Stimulated activated memory B cell treated with anti-CD40 and anti-IgM and Interleukin-4, amounts not matched to agents 10 μg/mL and 1 μg/mL and 100 μg/mL, for 72 hours (primary cell): Measurements from ENCODE around the gene GSTK1.
"Not testable (repeated sequence)": the region's sequence is repeated elsewhere in the genome, so short reads cannot be mapped to it uniquely, and the experiment has no call there.

Experiments used
- ATAC-seq: fragments of 150-1000 bp; cut with Tn5 transposase; 2 replicates; pipeline ENCODE4 v1.10.0; 2021
- H3K27ac Mint-ChIP-seq: one replicate; pipeline ENCODE4 v1.8.0; 2022; ENCODE audit warnings: mild to moderate bottlenecking, mixed read lengths
- H3K27me3 Mint-ChIP-seq: one replicate; pipeline ENCODE4 v1.8.0; 2022; ENCODE audit warnings: mixed read lengths
- H3K36me3 Mint-ChIP-seq: one replicate; pipeline ENCODE4 v1.8.0; 2022; ENCODE audit warnings: mixed read lengths
- H3K4me1 Mint-ChIP-seq: one replicate; pipeline ENCODE4 v1.8.0; 2022; ENCODE audit warnings: mixed read lengths
- H3K4me3 Mint-ChIP-seq: one replicate; pipeline ENCODE4 v1.8.0; 2022; ENCODE audit warnings: mild to moderate bottlenecking, moderate library complexity, mixed read lengths
- H3K9me3 Mint-ChIP-seq: one replicate; pipeline ENCODE4 v1.8.0; 2022; ENCODE audit warnings: mixed read lengths

GSTK1 gene

GRCh38 chr7:143250199-143250598 is 13.0 kb upstream of the GSTK1 start:
- Mint-ChIP-seq H3K36me3 (peaks cover 5% of the 10 kb centered on the region), H3K4me1 (peaks cover 46% of the 10 kb centered on the region), H3K4me3 (no peak overlapping the region), H3K27me3 (no peaks in the 10 kb centered on the region), H3K27ac (no peak overlapping the region), H3K9me3 (peaks cover 19% of the 10 kb centered on the region)
- no peak for ATAC-seq

GRCh38 chr7:143250822-143251221 is 12.4 kb upstream of the GSTK1 start:
- Mint-ChIP-seq H3K4me3 (no peak overlapping the region), H3K36me3 (peaks cover 5% of the 10 kb centered on the region), H3K4me1 (peaks cover 46% of the 10 kb centered on the region), H3K27me3 (no peaks in the 10 kb centered on the region), H3K27ac (no peak overlapping the region), H3K9me3 (peaks cover 23% of the 10 kb centered on the region)
- ATAC-seq, result no peak

- Mint-ChIP-seq H3K4me3 (no peak overlapping the region), H3K27me3 (no peaks in the 10 kb centered on the region), H3K27ac (peak overlapping the region; percentile 19), H3K36me3 (peaks cover 5% of the 10 kb centered on the region), H3K9me3 (peaks cover 23% of the 10 kb centered on the region), H3K4me1 (peaks cover 51% of the 10 kb centered on the region)
- ATAC-seq, result no peak
Measured at GRCh38 chr7:143252006-143252405, 11.2 kb upstream of the GSTK1 start.

- peak overlapping the region; percentile 57 for H3K27ac Mint-ChIP-seq
- no peak overlapping the region for H3K4me3 Mint-ChIP-seq
- H3K9me3 Mint-ChIP-seq, result peaks cover 17% of the 10 kb centered on the region
- peaks cover 61% of the 10 kb centered on the region for H3K4me1 Mint-ChIP-seq
- no peaks in the 10 kb centered on the region for H3K36me3 Mint-ChIP-seq
- no peak for ATAC-seq
- no peaks in the 10 kb centered on the region for H3K27me3 Mint-ChIP-seq
Measured at GRCh38 chr7:143255564-143255963, 7.7 kb upstream of the GSTK1 start.

- peaks cover 54% of the 10 kb centered on the region for H3K4me1 Mint-ChIP-seq
- H3K27me3 Mint-ChIP-seq, result no peaks in the 10 kb centered on the region
- peak overlapping the region; percentile 75 for H3K27ac Mint-ChIP-seq
- peak; percentile 20 for ATAC-seq
- H3K36me3 Mint-ChIP-seq, result no peaks in the 10 kb centered on the region
- no peak overlapping the region for H3K4me3 Mint-ChIP-seq
- H3K9me3 Mint-ChIP-seq, result peaks cover 17% of the 10 kb centered on the region
Measured at GRCh38 chr7:143256325-143256724, 6.9 kb upstream of the GSTK1 start.

- ATAC-seq, result peak; percentile 89
- no peaks in the 10 kb centered on the region for H3K27me3 Mint-ChIP-seq
- H3K4me3 Mint-ChIP-seq, result no peak overlapping the region
- H3K27ac Mint-ChIP-seq, result peak overlapping the region; percentile 75
- H3K4me1 Mint-ChIP-seq, result peaks cover 50% of the 10 kb centered on the region
- H3K36me3 Mint-ChIP-seq, result no peaks in the 10 kb centered on the region
- peaks cover 17% of the 10 kb centered on the region for H3K9me3 Mint-ChIP-seq
Measured at GRCh38 chr7:143256932-143257331, 6.3 kb upstream of the GSTK1 start.

GRCh38 chr7:143257501-143257900 is 5.7 kb upstream of the GSTK1 start:
- no peak overlapping the region for H3K27ac Mint-ChIP-seq
- ATAC-seq, result no peak
- peaks cover 15% of the 10 kb centered on the region for H3K9me3 Mint-ChIP-seq
- H3K27me3 Mint-ChIP-seq, result no peaks in the 10 kb centered on the region
- H3K4me1 Mint-ChIP-seq, result peaks cover 50% of the 10 kb centered on the region
- no peak overlapping the region for H3K4me3 Mint-ChIP-seq
- H3K36me3 Mint-ChIP-seq, result no peaks in the 10 kb centered on the region

GRCh38 chr7:143258831-143259230 is 4.4 kb upstream of the GSTK1 start:
- H3K9me3 Mint-ChIP-seq, result peaks cover 9% of the 10 kb centered on the region

GRCh38 chr7:143259765-143260164 is 3.5 kb upstream of the GSTK1 start:
- Mint-ChIP-seq H3K27ac (peak overlapping the region; percentile 80), H3K27me3 (no peaks in the 10 kb centered on the region), H3K9me3 (peaks cover 4% of the 10 kb centered on the region), H3K36me3 (peaks cover 10% of the 10 kb centered on the region), H3K4me3 (no peak overlapping the region), H3K4me1 (peaks cover 62% of the 10 kb centered on the region)
- ATAC-seq, result no peak

More at GRCh38 chr7:143258831-143259230, 4.4 kb upstream of the GSTK1 start:
- no peak for ATAC-seq
- Mint-ChIP-seq H3K27ac (peak overlapping the region; percentile 80), H3K4me1 (peaks cover 52% of the 10 kb centered on the region), H3K36me3 (peaks cover 4% of the 10 kb centered on the region), H3K27me3 (no peaks in the 10 kb centered on the region), H3K4me3 (peak overlapping the region; percentile 65)

GRCh38 chr7:143261901-143262300 is 1.3 kb upstream of the GSTK1 start:
- no peak for ATAC-seq
- H3K4me3 Mint-ChIP-seq, result peak overlapping the region; percentile 48
- H3K4me1 Mint-ChIP-seq, result peaks cover 61% of the 10 kb centered on the region
- peak overlapping the region; percentile 98 for H3K27ac Mint-ChIP-seq
- H3K27me3 Mint-ChIP-seq, result no peaks in the 10 kb centered on the region
- peaks cover 17% of the 10 kb centered on the region for H3K36me3 Mint-ChIP-seq
- H3K9me3 Mint-ChIP-seq, result no peaks in the 10 kb centered on the region

GRCh38 chr7:143264196-143264568 is 941 bp downstream of the GSTK1 start:
- Mint-ChIP-seq H3K4me3 (peak overlapping the region; percentile 98), H3K4me1 (peaks cover 44% of the 10 kb centered on the region), H3K27ac (peak overlapping the region; percentile 98), H3K36me3 (peaks cover 31% of the 10 kb centered on the region)
- not testable (repeated sequence) for H3K27me3 Mint-ChIP-seq, H3K9me3 Mint-ChIP-seq, ATAC-seq

- no peaks in the 10 kb centered on the region for H3K27me3 Mint-ChIP-seq
- H3K36me3 Mint-ChIP-seq, result peaks cover 41% of the 10 kb centered on the region
- H3K4me1 Mint-ChIP-seq, result peaks cover 37% of the 10 kb centered on the region
- peak overlapping the region; percentile 98 for H3K27ac Mint-ChIP-seq
- H3K4me3 Mint-ChIP-seq, result no peak overlapping the region
- ATAC-seq, result no peak
- H3K9me3 Mint-ChIP-seq, result no peaks in the 10 kb centered on the region
Measured at GRCh38 chr7:143265017-143265693, 1.9 kb downstream of the GSTK1 start.

GRCh38 chr7:143269251-143269650 is 6.0 kb downstream of the GSTK1 start:
- Mint-ChIP-seq H3K27ac (peak overlapping the region; percentile 6), H3K27me3 (no peaks in the 10 kb centered on the region), H3K4me3 (no peak overlapping the region), H3K4me1 (peaks cover 20% of the 10 kb centered on the region), H3K9me3 (no peaks in the 10 kb centered on the region), H3K36me3 (peaks cover 42% of the 10 kb centered on the region)
- no peak for ATAC-seq

GRCh38 chr7:143271240-143271639 is 8.0 kb downstream of the GSTK1 start:
- Mint-ChIP-seq H3K36me3 (peaks cover 30% of the 10 kb centered on the region), H3K4me1 (peaks cover under 1% of the 10 kb centered on the region), H3K4me3 (no peak overlapping the region), H3K9me3 (no peaks in the 10 kb centered on the region), H3K27me3 (no peaks in the 10 kb centered on the region), H3K27ac (no peak overlapping the region)
- no peak for ATAC-seq

- Mint-ChIP-seq H3K9me3 (no peaks in the 10 kb centered on the region), H3K27ac (no peak overlapping the region), H3K27me3 (no peaks in the 10 kb centered on the region), H3K36me3 (peaks cover 28% of the 10 kb centered on the region), H3K4me3 (no peak overlapping the region), H3K4me1 (no peaks in the 10 kb centered on the region)
- no peak for ATAC-seq
Measured at GRCh38 chr7:143272871-143273270, 9.6 kb downstream of the GSTK1 start.
